HEK293 (cell line): ENCODE results near the gene ZNF747.

Experiments
- CTCF ChIA-PET: fragments of 350-600 bp; formaldehyde crosslinking; extraction: SDS; loops from one replicate; lab custom pipeline; 2021; ENCODE audit warnings: antibody characterized with exemption; lab: Yijun Ruan, JAX
- POLR2A ChIA-PET: fragments of 300-600 bp; formaldehyde crosslinking; extraction: SDS; loops from one replicate; lab custom pipeline; 2020; ENCODE audit warnings: antibody characterized with exemption, inconsistent platforms; lab: Yijun Ruan, JAX
- H3K27ac ChIP-seq: fragments of 200-500 bp; sonication (Bioruptor generic); 2 replicates; pipeline ENCODE4 v1.5.1; 2014; ENCODE audit warnings: low read depth, low read length, control low read depth, inconsistent platforms; ENCODE audit errors: extremely low read depth
- H3K36me3 ChIP-seq, 2 experiments: fragments of 200-500 bp in 1 of 2; sonication (Bioruptor generic) in 1 of 2; 1 replicate in 1 of 2; 2 replicates in 1 of 2; pipeline ENCODE4 v1.5.1; 2014 to 2017; ENCODE audit warnings: inconsistent platforms in 2 of 2, low read length in 2 of 2; ENCODE audit not compliant: control insufficient read depth in 2 of 2, insufficient read depth in 1 of 2
- H3K4me1 ChIP-seq: fragments of 200-500 bp; sonication (Bioruptor generic); 2 replicates; pipeline ENCODE4 v1.5.1; 2014; ENCODE audit warnings: mild to moderate bottlenecking, low read length, inconsistent platforms; ENCODE audit not compliant: control insufficient read depth, insufficient read depth
- H3K4me3 ChIP-seq: 2 replicates; pipeline ENCODE4 v1.5.1; 2011; ENCODE audit warnings: low read depth, mild to moderate bottlenecking, control low read depth, low read length, moderate library complexity
- H3K9me3 ChIP-seq: fragments of 200-500 bp; sonication (Bioruptor generic); 2 replicates; pipeline ENCODE4 v1.5.1; 2014; ENCODE audit warnings: low read depth, low read length, inconsistent platforms; ENCODE audit not compliant: control insufficient read depth, insufficient read depth
- OSR2 ChIP-seq: fragments of 450-650 bp; formaldehyde crosslinking; IDR thresholded peaks from 2 replicates; pipeline ENCODE4 v1.5.1; 2016; ENCODE audit warnings: missing biosample characterization, missing genetic modification characterization
- PRDM4 ChIP-seq: fragments of 450-650 bp; formaldehyde crosslinking; IDR thresholded peaks from 2 replicates; pipeline ENCODE4 v1.5.1; 2017; ENCODE audit warnings: missing biosample characterization, missing genetic modification characterization
- REPIN1 ChIP-seq: fragments of 450-650 bp; formaldehyde crosslinking; IDR thresholded peaks from 2 replicates; pipeline ENCODE4 v1.5.1; 2017; ENCODE audit warnings: missing biosample characterization, missing genetic modification characterization, low read depth
- SP3 ChIP-seq: fragments of 450-650 bp; formaldehyde crosslinking; IDR thresholded peaks from 2 replicates; pipeline ENCODE4 v1.5.1; 2016; ENCODE audit warnings: missing biosample characterization, missing genetic modification characterization
- SP7 ChIP-seq: fragments of 450-650 bp; formaldehyde crosslinking; IDR thresholded peaks from 2 replicates; pipeline ENCODE4 v1.5.1; 2016; ENCODE audit warnings: missing biosample characterization, missing genetic modification characterization
- ZBTB1 ChIP-seq: fragments of 450-650 bp; formaldehyde crosslinking; IDR thresholded peaks from 2 replicates; pipeline ENCODE4 v1.5.1; 2016; ENCODE audit warnings: missing biosample characterization, missing genetic modification characterization
- ZBTB17 ChIP-seq: fragments of 450-650 bp; formaldehyde crosslinking; IDR thresholded peaks from 2 replicates; pipeline ENCODE4 v1.5.1; 2016; ENCODE audit warnings: missing biosample characterization, missing genetic modification characterization
- ZBTB8A ChIP-seq: fragments of 450-650 bp; formaldehyde crosslinking; IDR thresholded peaks from 2 replicates; pipeline ENCODE4 v1.5.1; 2016; ENCODE audit warnings: missing biosample characterization, missing genetic modification characterization
- ZFP3 ChIP-seq: fragments of 450-650 bp; formaldehyde crosslinking; IDR thresholded peaks from 2 replicates; pipeline ENCODE4 v1.5.1; 2016; ENCODE audit warnings: low read depth, missing biosample characterization, missing genetic modification characterization
- ZNF169 ChIP-seq: fragments of 450-650 bp; formaldehyde crosslinking; IDR thresholded peaks from 2 replicates; pipeline ENCODE4 v1.5.1; 2016; ENCODE audit warnings: missing biosample characterization, missing genetic modification characterization
- ZNF184 ChIP-seq: fragments of 450-650 bp; IDR thresholded peaks from 2 replicates; pipeline ENCODE4 v1.5.1; 2018; ENCODE audit warnings: missing biosample characterization, mild to moderate bottlenecking, missing genetic modification characterization
- ZNF2 ChIP-seq: fragments of 450-650 bp; formaldehyde crosslinking; IDR thresholded peaks from 2 replicates; pipeline ENCODE4 v1.5.1; 2016; ENCODE audit warnings: missing biosample characterization, missing genetic modification characterization
- ZNF214 ChIP-seq: fragments of 450-650 bp; formaldehyde crosslinking; IDR thresholded peaks from 2 replicates; pipeline ENCODE4 v1.5.1; 2017; ENCODE audit warnings: missing biosample characterization, mild to moderate bottlenecking, missing genetic modification characterization, borderline replicate concordance
- ZNF221 ChIP-seq: fragments of 450-650 bp; formaldehyde crosslinking; IDR thresholded peaks from 2 replicates; pipeline ENCODE4 v1.5.1; 2017; ENCODE audit warnings: missing biosample characterization, missing genetic modification characterization, borderline replicate concordance
- ZNF302 ChIP-seq: fragments of 450-650 bp; formaldehyde crosslinking; IDR thresholded peaks from 2 replicates; pipeline ENCODE4 v1.5.1; 2016; ENCODE audit warnings: missing biosample characterization, missing genetic modification characterization, low read depth
- ZNF311 ChIP-seq: fragments of 450-650 bp; formaldehyde crosslinking; IDR thresholded peaks from 2 replicates; pipeline ENCODE4 v1.5.1; 2017; ENCODE audit warnings: missing biosample characterization, missing genetic modification characterization, borderline replicate concordance
- ZNF350 ChIP-seq: fragments of 450-650 bp; formaldehyde crosslinking; IDR thresholded peaks from 2 replicates; pipeline ENCODE4 v1.5.0; 2017; ENCODE audit warnings: missing biosample characterization, mild to moderate bottlenecking, missing genetic modification characterization
- ZNF529 ChIP-seq: fragments of 450-650 bp; formaldehyde crosslinking; IDR thresholded peaks from 2 replicates; pipeline ENCODE4 v1.5.1; 2017; ENCODE audit warnings: missing genetic modification characterization, missing biosample characterization; ENCODE audit not compliant: insufficient replicate concordance
- ZNF580 ChIP-seq: fragments of 450-650 bp; formaldehyde crosslinking; IDR thresholded peaks from 2 replicates; pipeline ENCODE4 v1.5.1; 2016; ENCODE audit warnings: missing biosample characterization, missing genetic modification characterization
- ZNF600 ChIP-seq: fragments of 450-650 bp; formaldehyde crosslinking; IDR thresholded peaks from 2 replicates; pipeline ENCODE4 v1.5.1; 2016; ENCODE audit warnings: missing biosample characterization, missing genetic modification characterization
- ZNF664 ChIP-seq: fragments of 450-650 bp; formaldehyde crosslinking; IDR thresholded peaks from 2 replicates; pipeline ENCODE4 v1.5.1; 2016; ENCODE audit warnings: missing biosample characterization, missing genetic modification characterization
- ZNF76 ChIP-seq: fragments of 450-650 bp; formaldehyde crosslinking; IDR thresholded peaks from 2 replicates; pipeline ENCODE4; 2016; ENCODE audit warnings: low read depth, missing biosample characterization, missing genetic modification characterization, borderline replicate concordance
- TF ChIP-seq, protein P1 (sequence below): fragments of 450-650 bp; formaldehyde crosslinking; IDR thresholded peaks from 2 replicates; pipeline ENCODE4 v1.5.0; 2017; ENCODE audit warnings: missing biosample characterization, missing genetic modification characterization, borderline replicate concordance
- TF ChIP-seq, protein P2 (sequence below): fragments of 450-650 bp; formaldehyde crosslinking; IDR thresholded peaks from 2 replicates; pipeline ENCODE4 v1.5.1; 2016; ENCODE audit warnings: missing biosample characterization, missing genetic modification characterization
- TF ChIP-seq, protein P3 (sequence below): fragments of 450-650 bp; formaldehyde crosslinking; conservative IDR thresholded peaks from 2 replicates; pipeline ENCODE4 v1.5.1; 2016; ENCODE audit warnings: low read depth, missing biosample characterization, missing genetic modification characterization

The ZNF747 gene

DNA sequence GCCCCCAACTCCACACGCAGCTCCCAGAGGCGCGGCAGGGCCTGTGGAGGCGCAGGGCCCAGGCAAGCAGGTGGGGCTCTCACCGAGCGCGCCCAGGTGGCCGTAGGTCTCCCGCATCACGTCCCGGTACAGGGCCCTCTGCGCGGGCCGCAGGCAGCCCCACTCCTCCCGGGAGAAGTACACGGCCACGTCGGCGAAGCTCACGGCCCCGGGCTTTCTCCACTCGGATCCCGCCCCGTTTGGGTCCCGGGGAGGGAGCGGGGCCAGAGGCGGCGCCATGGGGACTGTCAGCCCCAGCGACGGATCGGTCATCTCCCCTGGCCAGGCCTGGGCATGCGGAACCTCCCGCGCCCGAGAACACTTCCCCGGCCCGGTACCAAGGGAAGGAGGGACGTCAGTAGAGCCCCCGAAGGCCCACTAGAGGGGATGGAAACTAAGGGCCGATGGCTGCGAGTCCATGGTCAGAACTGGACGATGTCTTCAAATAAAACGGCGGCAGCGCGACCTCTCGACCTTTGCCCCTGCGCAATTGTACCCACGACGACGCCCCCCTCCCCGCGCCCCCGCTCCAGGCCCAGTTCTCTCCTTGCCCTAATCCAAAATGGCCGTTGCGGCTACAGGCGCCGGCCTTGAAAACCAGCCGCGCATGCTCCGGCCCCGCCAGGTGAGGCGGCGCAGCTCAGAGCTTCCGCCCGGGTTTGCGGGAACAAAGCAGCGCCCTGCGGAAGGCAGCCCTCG, at the start of gene ZNF747:
Gene ZNF747, minus strand, starts transcription at position 491 of the 738 bp plus-strand sequence. Its CDS starts 179 bp downstream, at position 312.
- Histone ChIP-seq H3K4me1 (peaks cover 2% of the 10 kb centered on the region; the same call in 1 of the 2 replicates), H3K27ac (peak within 1 kb of the TSS; percentile 91), H3K4me3 (peak within 1 kb of the TSS; percentile 59), H3K36me3 (peaks cover 6 to 30% of the 10 kb centered on the region in 2 experiments; a peak in 2 of 3 replicates), H3K9me3 (no peaks in the 10 kb centered on the region)
- ChIA-PET POLR2A (interaction anchor here (0.7 to 3.7 kb wide), 15 partner anchors 7 to 164 kb away, joined by 3 to 69 read pairs (median 7); partner anchors contain the start of genes DCTPP1, SEPHS2, TBC1D10B and ZNF688), CTCF (interaction anchor here (0.6 to 2.9 kb wide), 11 partner anchors 9 to 421 kb away, joined by 3 to 11 read pairs (median 4); partner anchors contain the start of gene ZNF688)
- TF ChIP-seq ZNF2 (tag by site-specific recombination): no peak; the same call in 1 of the 2 replicates
- TF ChIP-seq ZNF214 (tag by site-specific recombination): no peak
- TF ChIP-seq ZNF350 (tag by site-specific recombination): no peak
- TF ChIP-seq, protein P1, sequence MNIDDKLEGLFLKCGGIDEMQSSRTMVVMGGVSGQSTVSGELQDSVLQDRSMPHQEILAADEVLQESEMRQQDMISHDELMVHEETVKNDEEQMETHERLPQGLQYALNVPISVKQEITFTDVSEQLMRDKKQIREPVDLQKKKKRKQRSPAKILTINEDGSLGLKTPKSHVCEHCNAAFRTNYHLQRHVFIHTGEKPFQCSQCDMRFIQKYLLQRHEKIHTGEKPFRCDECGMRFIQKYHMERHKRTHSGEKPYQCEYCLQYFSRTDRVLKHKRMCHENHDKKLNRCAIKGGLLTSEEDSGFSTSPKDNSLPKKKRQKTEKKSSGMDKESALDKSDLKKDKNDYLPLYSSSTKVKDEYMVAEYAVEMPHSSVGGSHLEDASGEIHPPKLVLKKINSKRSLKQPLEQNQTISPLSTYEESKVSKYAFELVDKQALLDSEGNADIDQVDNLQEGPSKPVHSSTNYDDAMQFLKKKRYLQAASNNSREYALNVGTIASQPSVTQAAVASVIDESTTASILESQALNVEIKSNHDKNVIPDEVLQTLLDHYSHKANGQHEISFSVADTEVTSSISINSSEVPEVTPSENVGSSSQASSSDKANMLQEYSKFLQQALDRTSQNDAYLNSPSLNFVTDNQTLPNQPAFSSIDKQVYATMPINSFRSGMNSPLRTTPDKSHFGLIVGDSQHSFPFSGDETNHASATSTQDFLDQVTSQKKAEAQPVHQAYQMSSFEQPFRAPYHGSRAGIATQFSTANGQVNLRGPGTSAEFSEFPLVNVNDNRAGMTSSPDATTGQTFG (tag by site-specific recombination): no peak; the same call in 1 of the 2 replicates
- no peak for TF ChIP-seq ZNF664 (tag by site-specific recombination)
- TF ChIP-seq ZBTB8A: peak; percentile 97
- TF ChIP-seq REPIN1 (tag by site-specific recombination): no peak
- TF ChIP-seq ZFP3 (tag by site-specific recombination): no peak
- TF ChIP-seq ZNF600 (tag by site-specific recombination): no peak; the same call in 1 of the 2 replicates
- peak; percentile 64; the same call in 1 of the 2 replicates for TF ChIP-seq PRDM4
- TF ChIP-seq ZNF580 (tag by site-specific recombination): peak; percentile 94
- TF ChIP-seq ZNF311 (tag by site-specific recombination): no peak
- 0 out of 2 replicates have a peak, but pooled peaks have one; percentile 29 for TF ChIP-seq ZNF184 (tag by site-specific recombination)
- no peak for TF ChIP-seq ZNF302 (tag by site-specific recombination)
- TF ChIP-seq SP3 (tag by site-specific recombination): peak; percentile 97
- no peak for TF ChIP-seq OSR2 (tag by site-specific recombination)
- TF ChIP-seq ZNF529 (tag by site-specific recombination): no peak
- TF ChIP-seq ZBTB17 (tag by site-specific recombination): peak; percentile 100
- TF ChIP-seq SP7 (tag by site-specific recombination): peak; percentile 72; the same call in 1 of the 2 replicates
- no peak for TF ChIP-seq ZNF169 (tag by site-specific recombination)
- TF ChIP-seq ZBTB1: no peak; the same call in 1 of the 2 replicates
- TF ChIP-seq, protein P2, sequence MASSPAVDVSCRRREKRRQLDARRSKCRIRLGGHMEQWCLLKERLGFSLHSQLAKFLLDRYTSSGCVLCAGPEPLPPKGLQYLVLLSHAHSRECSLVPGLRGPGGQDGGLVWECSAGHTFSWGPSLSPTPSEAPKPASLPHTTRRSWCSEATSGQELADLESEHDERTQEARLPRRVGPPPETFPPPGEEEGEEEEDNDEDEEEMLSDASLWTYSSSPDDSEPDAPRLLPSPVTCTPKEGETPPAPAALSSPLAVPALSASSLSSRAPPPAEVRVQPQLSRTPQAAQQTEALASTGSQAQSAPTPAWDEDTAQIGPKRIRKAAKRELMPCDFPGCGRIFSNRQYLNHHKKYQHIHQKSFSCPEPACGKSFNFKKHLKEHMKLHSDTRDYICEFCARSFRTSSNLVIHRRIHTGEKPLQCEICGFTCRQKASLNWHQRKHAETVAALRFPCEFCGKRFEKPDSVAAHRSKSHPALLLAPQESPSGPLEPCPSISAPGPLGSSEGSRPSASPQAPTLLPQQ (tag by site-specific recombination): peak; percentile 72
- peak; percentile 92 for TF ChIP-seq ZNF76 (tag by site-specific recombination)
- TF ChIP-seq, protein P3, sequence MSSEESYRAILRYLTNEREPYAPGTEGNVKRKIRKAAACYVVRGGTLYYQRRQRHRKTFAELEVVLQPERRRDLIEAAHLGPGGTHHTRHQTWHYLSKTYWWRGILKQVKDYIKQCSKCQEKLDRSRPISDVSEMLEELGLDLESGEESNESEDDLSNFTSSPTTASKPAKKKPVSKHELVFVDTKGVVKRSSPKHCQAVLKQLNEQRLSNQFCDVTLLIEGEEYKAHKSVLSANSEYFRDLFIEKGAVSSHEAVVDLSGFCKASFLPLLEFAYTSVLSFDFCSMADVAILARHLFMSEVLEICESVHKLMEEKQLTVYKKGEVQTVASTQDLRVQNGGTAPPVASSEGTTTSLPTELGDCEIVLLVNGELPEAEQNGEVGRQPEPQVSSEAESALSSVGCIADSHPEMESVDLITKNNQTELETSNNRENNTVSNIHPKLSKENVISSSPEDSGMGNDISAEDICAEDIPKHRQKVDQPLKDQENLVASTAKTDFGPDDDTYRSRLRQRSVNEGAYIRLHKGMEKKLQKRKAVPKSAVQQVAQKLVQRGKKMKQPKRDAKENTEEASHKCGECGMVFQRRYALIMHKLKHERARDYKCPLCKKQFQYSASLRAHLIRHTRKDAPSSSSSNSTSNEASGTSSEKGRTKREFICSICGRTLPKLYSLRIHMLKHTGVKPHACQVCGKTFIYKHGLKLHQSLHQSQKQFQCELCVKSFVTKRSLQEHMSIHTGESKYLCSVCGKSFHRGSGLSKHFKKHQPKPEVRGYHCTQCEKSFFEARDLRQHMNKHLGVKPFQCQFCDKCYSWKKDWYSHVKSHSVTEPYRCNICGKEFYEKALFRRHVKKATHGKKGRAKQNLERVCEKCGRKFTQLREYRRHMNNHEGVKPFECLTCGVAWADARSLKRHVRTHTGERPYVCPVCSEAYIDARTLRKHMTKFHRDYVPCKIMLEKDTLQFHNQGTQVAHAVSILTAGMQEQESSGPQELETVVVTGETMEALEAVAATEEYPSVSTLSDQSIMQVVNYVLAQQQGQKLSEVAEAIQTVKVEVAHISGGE: peak; percentile 96
- TF ChIP-seq ZNF221 (tag by site-specific recombination): no peak
